Activated naive CD4-positive, alpha-beta T cell treated with anti-CD3 and anti-CD28 coated beads, Interleukin-2, amount 50 U/mL, for 16 hours (primary cell): ENCODE measurements around the gene HLA-DMB.

ENCODE experiments used
- DNase-seq: peaks from one replicate; pipeline ENCODE4 v3.0.0-alpha.2; 2020

HLA-DMB gene

DNA sequence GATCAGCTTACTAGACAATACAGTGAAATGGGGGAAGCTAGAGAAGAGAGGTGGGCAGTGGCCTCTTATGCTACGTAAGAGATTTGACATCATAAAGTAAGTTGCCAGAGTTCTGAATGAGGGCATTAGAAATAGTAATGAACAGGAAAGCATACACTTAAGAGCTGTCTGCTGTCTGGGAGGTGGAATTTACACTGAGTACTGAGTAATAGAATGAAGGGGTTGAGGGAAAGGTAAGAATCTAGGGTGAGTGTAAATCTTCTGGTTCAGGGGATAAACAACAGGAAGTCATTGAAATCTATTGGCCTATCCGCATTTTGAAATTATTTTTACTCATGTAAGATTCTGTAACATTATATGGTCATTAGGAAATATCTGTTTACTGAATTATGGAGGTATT lies 35.8 kb downstream of the HLA-DMB start:
- no peak for DNase-seq

DNA sequence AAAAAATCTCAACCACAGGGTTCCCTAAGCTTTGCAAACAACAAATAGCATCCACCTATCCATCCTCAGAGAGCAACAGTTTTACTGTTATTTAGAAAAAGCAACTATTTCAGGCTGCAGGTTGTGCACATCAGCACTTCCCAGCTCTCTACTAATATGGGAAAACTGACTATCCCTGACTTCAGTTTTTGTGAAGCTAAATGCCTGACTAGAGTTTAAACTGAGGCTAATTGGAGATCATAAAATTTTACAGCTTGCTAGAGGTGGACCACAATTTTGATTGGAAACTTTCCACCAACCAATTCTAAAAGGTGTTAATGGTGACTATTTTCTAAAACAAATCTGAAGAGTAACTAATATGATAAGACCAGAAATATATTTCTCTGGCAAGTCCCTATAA lies 36.9 kb downstream of the HLA-DMB start:
- no peak for DNase-seq

DNA sequence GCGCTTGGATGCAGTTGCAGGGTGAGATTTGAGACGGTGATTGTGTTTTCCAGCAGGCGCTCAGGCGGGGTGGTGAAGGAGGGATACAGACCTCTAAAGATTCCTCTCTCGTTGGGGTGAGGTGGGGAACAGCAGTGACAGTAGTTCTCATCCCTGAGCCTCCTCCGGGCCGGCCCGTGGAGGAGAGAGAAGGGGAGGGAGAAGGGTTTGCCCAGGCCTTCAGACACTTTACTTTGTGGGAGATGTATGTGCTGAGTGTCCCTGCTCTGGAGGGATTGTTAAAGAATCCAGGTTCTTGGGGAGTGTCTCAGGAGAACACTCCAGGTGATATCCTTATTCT lies 45.9 kb downstream of the HLA-DMB start:
- DNase-seq: no peak

DNA sequence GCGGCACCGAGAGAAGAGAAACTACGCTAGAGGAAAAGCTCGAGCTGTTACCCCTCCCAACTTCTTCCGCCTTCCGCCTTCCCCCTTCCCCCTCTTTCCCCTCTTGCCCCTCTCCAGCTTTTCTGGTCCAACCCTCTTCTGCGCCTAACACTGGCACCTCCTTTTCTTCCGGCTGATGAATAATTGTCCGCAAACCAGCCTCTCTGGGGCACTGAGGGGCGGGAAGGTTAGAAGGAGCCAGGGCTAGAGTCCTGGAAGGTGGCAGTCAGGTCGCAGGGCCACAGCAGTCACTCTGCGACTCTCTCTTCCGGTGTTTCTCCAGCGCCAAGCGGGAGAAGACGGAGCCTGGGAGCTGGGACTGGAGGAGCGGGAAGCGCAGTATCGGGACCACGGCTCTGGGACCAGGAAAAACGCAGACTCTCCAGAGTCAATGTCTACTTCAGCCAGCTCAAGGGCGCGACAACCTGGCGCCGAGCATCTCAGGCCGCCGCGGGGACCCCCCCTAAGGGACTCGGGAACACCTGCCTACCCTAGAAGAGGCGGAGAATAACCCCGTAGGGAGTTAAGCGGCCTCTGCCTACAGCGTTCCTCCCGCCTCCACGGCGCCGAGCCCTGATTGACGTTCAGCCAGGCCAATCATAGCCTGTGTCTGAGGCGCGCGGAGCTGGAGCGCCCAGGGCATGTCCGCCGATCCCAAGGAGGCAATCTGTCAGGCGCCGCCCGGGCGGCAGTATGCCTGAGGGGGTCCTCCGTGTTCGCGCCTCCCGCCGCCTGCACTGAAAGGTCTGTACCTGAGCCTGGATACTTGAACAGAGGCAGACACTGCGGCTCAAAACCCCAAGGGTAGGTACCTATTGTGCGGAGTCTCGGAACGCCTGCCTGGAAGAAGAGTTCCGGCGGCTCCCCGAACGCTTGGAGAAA lies 46.5 kb downstream of the HLA-DMB start:
- DNase-seq: peak; percentile 93

DNA sequence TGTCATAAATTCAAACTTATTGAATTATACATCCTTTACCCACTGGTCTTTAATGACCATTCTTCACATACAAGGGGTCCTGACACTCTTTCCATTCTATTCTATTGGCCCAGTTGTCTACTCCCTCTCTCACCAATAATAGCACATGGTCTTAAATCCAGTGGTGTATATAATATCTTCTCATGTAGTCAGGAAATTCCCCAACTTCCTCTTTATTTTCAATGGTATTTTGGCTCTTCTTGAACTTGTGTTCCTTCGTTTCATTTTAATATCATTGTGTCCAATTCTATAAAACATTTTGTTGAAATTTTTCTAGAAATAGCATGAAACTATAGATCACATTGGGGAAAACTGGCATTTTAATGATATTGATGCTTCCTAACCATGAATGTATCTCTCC lies 50.0 kb downstream of the HLA-DMB start:
- no peak for DNase-seq

DNA sequence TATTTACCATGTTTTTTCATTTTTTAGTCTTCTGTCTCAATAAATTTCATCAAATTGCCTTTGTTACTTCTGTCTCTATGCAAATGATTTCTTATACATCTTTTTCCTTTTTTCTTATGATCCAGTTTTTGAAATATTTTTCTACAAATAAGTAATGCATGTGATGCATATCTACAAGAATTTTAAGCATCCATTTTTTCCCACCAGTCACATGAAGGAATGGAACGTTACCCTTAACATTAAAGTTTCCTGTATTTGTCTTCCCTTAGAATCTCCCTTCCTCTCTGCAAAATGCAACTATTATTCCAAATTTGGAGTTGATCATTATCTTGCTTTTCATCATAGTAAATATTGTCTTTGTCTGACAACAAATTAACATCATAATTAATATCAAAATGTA lies 51.3 kb downstream of the HLA-DMB start:
- no peak for DNase-seq

DNA sequence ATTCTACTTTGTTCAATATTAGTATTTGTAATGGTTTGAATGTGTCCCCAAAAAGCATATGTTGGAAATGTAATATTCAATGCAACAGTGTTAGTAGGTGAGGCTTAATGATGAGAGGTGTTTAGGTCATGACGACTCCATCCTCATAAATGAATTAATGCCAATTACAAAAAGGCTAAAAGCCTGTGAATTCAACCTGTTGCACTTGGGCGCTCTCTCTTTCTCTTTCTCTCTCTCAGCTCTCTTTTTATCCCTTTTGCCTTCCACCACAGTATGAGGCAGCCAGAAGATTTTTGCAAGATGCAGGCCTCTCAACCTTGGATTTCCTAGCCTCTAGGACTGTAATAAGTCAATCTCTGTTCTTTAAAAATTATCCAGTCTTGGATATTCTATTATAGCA lies 52.3 kb downstream of the HLA-DMB start:
- DNase-seq: no peak

DNA sequence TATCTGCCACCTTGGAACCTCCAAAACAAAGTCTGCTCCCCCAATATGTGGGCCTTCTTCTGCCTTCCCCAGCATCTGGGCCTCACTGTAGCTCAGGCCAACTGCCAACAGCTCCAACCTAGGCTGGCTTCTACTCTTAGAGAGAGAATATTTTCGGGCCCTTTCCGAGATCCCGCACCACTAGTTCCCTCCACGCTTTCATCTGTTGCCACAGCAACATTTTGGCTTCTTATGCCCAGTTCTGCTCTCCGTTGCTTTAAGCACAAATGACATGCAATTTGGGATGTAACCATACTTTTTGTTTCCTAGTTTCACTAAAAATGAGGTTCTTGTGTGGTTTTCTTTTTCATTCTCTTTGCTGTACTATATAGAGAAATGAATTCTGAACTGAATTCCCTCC lies 53.2 kb downstream of the HLA-DMB start:
- no peak for DNase-seq

DNA sequence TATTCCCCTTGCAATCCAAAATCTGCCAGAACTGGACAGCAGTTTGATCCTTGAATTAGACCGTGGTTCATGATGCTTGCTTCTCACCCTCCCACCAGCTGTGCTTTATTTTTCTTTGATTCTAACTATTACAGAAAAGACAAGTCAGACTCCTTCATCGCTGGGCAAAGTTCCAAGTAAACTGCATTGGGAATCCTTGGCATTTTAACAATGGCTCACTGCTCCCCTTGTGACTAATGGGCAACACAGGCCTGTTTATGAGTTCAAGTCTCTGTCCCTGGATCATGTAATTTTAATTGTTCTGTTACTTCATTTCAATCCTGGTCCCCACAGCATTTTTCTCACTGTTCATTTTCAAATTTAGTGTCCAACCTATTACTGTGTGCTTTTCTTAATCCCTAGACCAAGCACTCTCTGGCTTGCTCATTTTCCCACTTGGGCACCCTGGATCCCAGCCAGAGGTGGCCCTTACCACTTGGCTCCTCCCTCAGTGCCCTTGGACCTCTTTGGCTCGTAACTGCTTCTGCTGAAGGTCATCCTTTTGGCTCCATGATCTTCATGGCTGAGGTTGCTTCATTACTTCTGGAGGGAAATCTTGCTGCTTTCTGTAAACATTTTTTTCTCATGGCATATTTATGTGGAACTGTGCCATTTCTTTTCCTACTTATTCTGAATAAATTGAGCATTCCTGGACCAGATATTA lies 54.0 kb downstream of the HLA-DMB start:
- DNase-seq: no peak

DNA sequence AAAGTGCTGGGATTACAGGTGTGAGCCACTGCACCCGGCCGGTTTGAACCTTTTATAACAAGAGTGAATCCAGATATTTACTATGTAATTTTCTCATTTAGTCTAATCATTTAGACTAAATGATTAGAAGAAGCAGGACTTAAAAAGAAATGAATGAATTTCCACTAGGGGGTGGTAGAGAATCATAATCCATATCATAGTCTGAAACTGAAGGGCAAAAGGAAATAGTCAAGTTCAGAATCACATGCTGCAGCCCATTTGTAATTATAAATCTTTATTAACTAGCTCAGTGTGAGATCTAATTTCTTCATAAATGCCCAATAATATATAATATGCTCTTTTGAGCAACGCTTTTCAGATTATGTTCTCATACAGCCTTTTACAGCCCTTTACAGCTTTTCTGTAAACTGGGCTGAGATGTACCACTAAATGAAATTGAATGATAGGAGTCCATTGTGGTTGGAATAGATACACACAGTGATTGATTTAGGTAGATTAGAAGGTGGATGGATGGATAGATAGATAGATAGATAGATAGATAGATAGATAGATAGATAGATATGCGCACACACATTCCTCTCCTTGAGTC lies 55.0 kb downstream of the HLA-DMB start:
- DNase-seq: no peak
